Effector CD8-positive, alpha-beta T cell (primary cell): ENCODE results near the gene PRPH.
"Not testable (repeated sequence)": the region's sequence is repeated elsewhere in the genome, so short reads cannot be mapped to it uniquely, and the experiment has no call there.

Source experiments
- DNase-seq: peaks from one replicate; lab custom pipeline; 2025; lab: John Stamatoyannopoulos, UW

Gene PRPH

GRCh38 chr12:49298160-49298559 lies 3.2 kb downstream of the PRPH start:
- no peak for DNase-seq

GRCh38 chr12:49301760-49302159 lies 6.8 kb downstream of the PRPH start:
- no peak for DNase-seq

GRCh38 chr12:49304161-49304560 lies 9.2 kb downstream of the PRPH start:
- no peak for DNase-seq

- DNase-seq: no peak
Measured at GRCh38 chr12:49305762-49306510, 11.0 kb downstream of the PRPH start.

GRCh38 chr12:49309386-49309785 lies 14.4 kb downstream of the PRPH start:
- no peak for DNase-seq

- not testable (repeated sequence) for DNase-seq
Measured at GRCh38 chr12:49310451-49311000, 15.6 kb downstream of the PRPH start.

- DNase-seq: no peak
Measured at GRCh38 chr12:49314811-49315210, 19.9 kb downstream of the PRPH start.

GRCh38 chr12:49317118-49317517 lies 22.2 kb downstream of the PRPH start:
- not testable (repeated sequence) for DNase-seq

GRCh38 chr12:49320411-49321103 lies 25.6 kb downstream of the PRPH start:
- not testable (repeated sequence) for DNase-seq

GRCh38 chr12:49322367-49322707 lies 27.4 kb downstream of the PRPH start:
- no peak for DNase-seq

GRCh38 chr12:49322708-49323523 lies 28.0 kb downstream of the PRPH start, which contains the start of gene TROAP:
TSS of gene TROAP (plus strand) at chr12:49323255. CDS start at chr12:49323609, 354 bp downstream.
- DNase-seq: peak; percentile 96

- DNase-seq: no peak
Measured at GRCh38 chr12:49323524-49324097, 28.7 kb downstream of the PRPH start.

- no peak for DNase-seq
Measured at GRCh38 chr12:49325606-49326005, 30.7 kb downstream of the PRPH start.

- DNase-seq: no peak
Measured at GRCh38 chr12:49327368-49327767, 32.4 kb downstream of the PRPH start.

- no peak for DNase-seq
Measured at GRCh38 chr12:49327887-49328286, 32.9 kb downstream of the PRPH start.

- DNase-seq: no peak
Measured at GRCh38 chr12:49328816-49329215, 33.9 kb downstream of the PRPH start.

- no peak for DNase-seq
Measured at GRCh38 chr12:49330032-49330619, 35.2 kb downstream of the PRPH start.

GRCh38 chr12:49330631-49331379 lies 35.9 kb downstream of the PRPH start:
- no peak for DNase-seq

- DNase-seq: no peak
Measured at GRCh38 chr12:49331380-49332222, 36.7 kb downstream of the PRPH start.

- DNase-seq: no peak
Measured at GRCh38 chr12:49332441-49332861, 37.5 kb downstream of the PRPH start.
